ENCODE data around the gene TAF15. TPM values are rescaled to one million over a fixed set of nuclear protein-coding genes. Genes with fewer than 3 reads are reported as not detected.

TAF15 gene
- total RNA-seq, 4 donors from 2014 or later = 52.0 to 149 (median 58.8) TPM

GRCh38 chr17:35793257-35793656 is 16.0 kb upstream of the TAF15 start:
- DNase-seq (ENCODE audit: low spot score in 2 of 2) = peak in 1 of 2 donors; percentile 12
- TF ChIP-seq CTCF (IDR thresholded peaks at IDR 0.05) (no peak), EP300 (IDR thresholded peaks at IDR 0.05) (no peak)
- H3K4me3 ChIP-seq = peak overlapping the region; percentile 55
- H3K9me3 ChIP-seq = no peaks in the 10 kb centered on the region
- 44% methylated on average over 3 of the region's 3 CpGs for WGBS
- peaks cover 10% of the 10 kb centered on the region for H3K27me3 ChIP-seq
- H3K36me3 ChIP-seq = no peaks in the 10 kb centered on the region
- peaks cover 45% of the 10 kb centered on the region for H3K4me1 ChIP-seq
- no peak overlapping the region for H3K27ac ChIP-seq

DNA sequence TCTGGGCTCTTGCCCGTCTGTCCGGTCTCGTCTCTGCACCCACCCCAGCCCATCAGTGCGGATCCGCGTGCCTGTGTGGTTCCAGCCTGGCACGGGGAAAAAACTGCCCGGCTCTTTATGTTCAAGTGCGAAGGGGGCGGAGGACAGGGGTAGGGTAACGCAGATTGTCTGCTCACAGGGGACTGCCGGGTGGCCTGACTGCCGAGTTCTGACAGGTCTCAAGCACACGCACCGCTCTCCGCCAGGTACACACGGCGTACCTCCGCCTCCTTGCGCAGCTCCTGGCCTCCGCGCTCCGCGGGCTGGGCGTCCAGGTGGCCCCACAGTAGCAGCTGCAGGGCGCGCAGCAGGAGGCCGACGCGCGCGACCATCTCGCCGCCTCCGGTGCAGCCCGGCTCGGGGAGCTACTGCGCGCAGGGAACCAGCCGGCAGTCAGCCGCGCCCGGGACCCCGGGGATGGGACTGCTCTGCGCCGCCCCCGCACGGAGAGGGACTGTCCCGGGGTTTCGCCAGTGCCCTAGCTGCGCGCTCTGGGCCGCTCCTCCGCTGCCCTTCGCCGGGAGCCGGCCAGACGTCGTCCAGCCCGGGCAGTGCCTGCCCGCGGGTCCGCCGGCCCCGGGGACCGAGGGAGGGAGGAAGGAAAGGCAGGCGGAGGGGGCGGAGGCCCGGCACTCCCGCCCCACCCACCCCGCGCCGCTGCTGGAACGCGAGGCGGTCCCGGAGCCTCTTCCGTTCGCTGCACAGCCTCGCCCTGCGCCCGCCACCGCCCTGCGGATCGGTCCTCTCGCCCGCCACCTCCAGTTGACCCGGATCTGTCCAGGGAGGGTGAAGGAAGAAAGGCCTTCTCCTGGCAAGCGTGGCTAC is 14.0 kb upstream of the TAF15 start, which contains the start of gene MMP28:
MMP28 (minus strand) TSS at position 635 of the 864 bp plus-strand sequence; CDS start at position 371, 264 bp downstream.
- 2% methylated on average over 16 of the region's 89 CpGs for WGBS
- Histone ChIP-seq H3K27me3 (peaks cover 10% of the 10 kb centered on the region), H3K4me1 (peaks cover 39% of the 10 kb centered on the region), H3K36me3 (no peaks in the 10 kb centered on the region), H3K27ac (peak within 1 kb of the TSS; percentile 8), H3K4me3 (peak within 1 kb of the TSS; percentile 55), H3K9me3 (no peaks in the 10 kb centered on the region)
- TF ChIP-seq CTCF (IDR thresholded peaks at IDR 0.05) (no peak), POLR2AphosphoS5 (IDR thresholded peaks at IDR 0.05) (no peak), EP300 (IDR thresholded peaks at IDR 0.05) (no peak), POLR2A (IDR thresholded peaks at IDR 0.05) (no peak)
- peak in 1 of 2 donors; percentile 78 for DNase-seq (ENCODE audit: low spot score in 2 of 2)

- H3K9me3 ChIP-seq = no peaks in the 10 kb centered on the region
- peaks cover 10% of the 10 kb centered on the region for H3K27me3 ChIP-seq
- H3K4me1 ChIP-seq = peaks cover 44% of the 10 kb centered on the region
- TF ChIP-seq CTCF (IDR thresholded peaks at IDR 0.05) = no peak
- TF ChIP-seq POLR2A (IDR thresholded peaks at IDR 0.05) = no peak
- no peak for TF ChIP-seq EP300 (IDR thresholded peaks at IDR 0.05)
- TF ChIP-seq POLR2AphosphoS5 (IDR thresholded peaks at IDR 0.05) = no peak
- H3K27ac ChIP-seq = no peak overlapping the region
- H3K4me3 ChIP-seq = peak overlapping the region; percentile 55
- H3K36me3 ChIP-seq = no peaks in the 10 kb centered on the region
- DNase-seq (ENCODE audit: low spot score in 2 of 2) = no peak
- WGBS = 32% methylated on average over 8 of the region's 8 CpGs
These were observed 13.4 kb upstream of the TAF15 start for GRCh38 chr17:35795871-35796265.

- TF ChIP-seq CTCF (IDR thresholded peaks at IDR 0.05) = no peak
- TF ChIP-seq EP300 (IDR thresholded peaks at IDR 0.05) = no peak
- no peak for TF ChIP-seq POLR2AphosphoS5 (IDR thresholded peaks at IDR 0.05)
- TF ChIP-seq POLR2A (IDR thresholded peaks at IDR 0.05) = no peak
These were observed 12.3 kb upstream of the TAF15 start for GRCh38 chr17:35796942-35797341.

GRCh38 chr17:35797370-35797769 is 11.9 kb upstream of the TAF15 start:
- Histone ChIP-seq H3K27me3 (peaks cover 10% of the 10 kb centered on the region), H3K27ac (no peak overlapping the region), H3K36me3 (no peaks in the 10 kb centered on the region), H3K9me3 (no peaks in the 10 kb centered on the region), H3K4me3 (no peak overlapping the region), H3K4me1 (peaks cover 51% of the 10 kb centered on the region)
- 52% methylated on average over 4 of the region's 4 CpGs for WGBS
- DNase-seq (ENCODE audit: low spot score in 2 of 2) = no peak
- TF ChIP-seq POLR2A (IDR thresholded peaks at IDR 0.05) = no peak
- no peak for TF ChIP-seq CTCF (IDR thresholded peaks at IDR 0.05)
- TF ChIP-seq POLR2AphosphoS5 (IDR thresholded peaks at IDR 0.05) = no peak
- no peak for TF ChIP-seq EP300 (IDR thresholded peaks at IDR 0.05)

More at GRCh38 chr17:35796942-35797341, 12.3 kb upstream of the TAF15 start:
- Histone ChIP-seq H3K4me3 (no peak overlapping the region), H3K27ac (no peak overlapping the region), H3K27me3 (peaks cover 10% of the 10 kb centered on the region), H3K4me1 (peaks cover 50% of the 10 kb centered on the region), H3K9me3 (no peaks in the 10 kb centered on the region), H3K36me3 (no peaks in the 10 kb centered on the region)
- DNase-seq (ENCODE audit: low spot score in 2 of 2) = no peak
- WGBS = 93% methylated on average over 1 of the region's 1 CpG
